CD4-positive, alpha-beta T cell treated with Interleukin-17A for 1 hour (primary cell): ENCODE results near the gene KLHL28.
"Not testable (repeated sequence)": the region's sequence is repeated elsewhere in the genome, so short reads cannot be mapped to it uniquely, and the experiment has no call there.

Experiments
- DNase-seq: peaks from one replicate; pipeline ENCODE4 v3.0.0-alpha.2; 2020

KLHL28 gene

DNA sequence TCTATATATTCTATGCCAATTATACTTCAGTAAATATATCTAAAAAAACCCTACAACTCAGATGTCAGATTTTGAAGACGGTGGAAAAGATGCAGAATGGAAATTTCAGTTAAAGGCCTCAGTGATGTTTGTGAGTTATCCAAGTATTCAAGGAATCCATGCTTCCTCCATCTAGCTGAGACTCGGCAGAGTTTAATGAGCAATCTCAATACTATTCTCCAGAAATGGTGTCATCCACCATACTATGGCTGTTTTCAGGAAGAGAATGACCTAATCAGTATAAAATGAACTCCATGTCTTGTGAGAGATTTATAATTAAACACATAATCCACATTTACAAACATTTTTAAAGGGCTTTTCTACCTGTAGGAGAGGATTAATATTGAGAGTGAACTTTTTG lies 66.0 kb downstream of the KLHL28 start:
- no peak for DNase-seq

DNA sequence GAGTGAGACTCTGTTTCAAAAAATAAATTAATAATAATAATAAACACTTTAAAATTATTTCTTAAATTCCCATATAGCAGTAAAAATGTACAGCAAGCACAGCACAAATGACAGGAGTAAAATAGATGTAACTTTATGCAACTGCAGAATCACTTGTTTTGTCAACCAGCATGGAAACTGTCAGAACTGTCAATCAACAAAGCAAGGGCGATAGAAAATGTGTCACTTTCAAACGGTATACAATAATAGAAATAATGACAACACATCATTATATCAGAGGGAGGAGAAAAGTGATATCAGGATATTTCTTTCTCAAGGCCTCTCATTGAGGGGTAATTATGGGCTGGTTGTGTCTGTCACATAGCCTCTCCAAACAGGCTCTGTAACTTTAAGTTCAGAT lies 68.2 kb downstream of the KLHL28 start:
- no peak for DNase-seq

DNA sequence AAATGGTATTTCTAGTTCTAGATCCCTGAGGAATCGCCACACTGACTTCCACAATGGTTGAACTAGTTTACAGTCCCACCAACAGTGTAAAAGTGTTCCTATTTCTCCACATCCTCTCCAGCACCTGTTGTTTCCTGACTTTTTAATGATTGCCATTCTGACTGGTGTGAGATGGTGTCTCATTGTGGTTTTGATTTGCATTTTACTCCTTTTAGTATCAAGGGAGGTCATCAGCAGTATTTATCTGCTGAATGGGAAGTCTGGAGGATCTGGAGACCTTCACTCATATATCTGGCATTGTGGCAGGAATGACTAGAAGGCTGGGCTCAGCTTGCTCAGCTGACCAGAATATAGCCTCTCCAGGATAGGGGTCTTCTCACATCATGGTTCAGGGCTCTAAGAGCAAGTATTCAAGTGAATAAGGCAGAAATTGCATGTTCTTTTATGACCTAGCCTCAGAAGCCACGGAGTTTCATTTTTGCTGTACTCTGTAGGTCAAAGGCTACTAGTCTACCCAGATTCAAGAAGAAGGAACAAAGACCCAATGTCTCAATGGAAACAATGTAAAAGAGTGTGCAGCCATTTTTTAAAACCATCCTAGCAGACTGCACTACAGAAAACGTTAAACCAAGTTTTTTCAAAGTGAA lies 69.9 kb downstream of the KLHL28 start:
- not testable (repeated sequence) for DNase-seq

GRCh38 chr14:44889595-44890471 lies 71.9 kb downstream of the KLHL28 start:
- no peak for DNase-seq

GRCh38 chr14:44887596-44887955 lies 74.2 kb downstream of the KLHL28 start:
- no peak for DNase-seq

DNA sequence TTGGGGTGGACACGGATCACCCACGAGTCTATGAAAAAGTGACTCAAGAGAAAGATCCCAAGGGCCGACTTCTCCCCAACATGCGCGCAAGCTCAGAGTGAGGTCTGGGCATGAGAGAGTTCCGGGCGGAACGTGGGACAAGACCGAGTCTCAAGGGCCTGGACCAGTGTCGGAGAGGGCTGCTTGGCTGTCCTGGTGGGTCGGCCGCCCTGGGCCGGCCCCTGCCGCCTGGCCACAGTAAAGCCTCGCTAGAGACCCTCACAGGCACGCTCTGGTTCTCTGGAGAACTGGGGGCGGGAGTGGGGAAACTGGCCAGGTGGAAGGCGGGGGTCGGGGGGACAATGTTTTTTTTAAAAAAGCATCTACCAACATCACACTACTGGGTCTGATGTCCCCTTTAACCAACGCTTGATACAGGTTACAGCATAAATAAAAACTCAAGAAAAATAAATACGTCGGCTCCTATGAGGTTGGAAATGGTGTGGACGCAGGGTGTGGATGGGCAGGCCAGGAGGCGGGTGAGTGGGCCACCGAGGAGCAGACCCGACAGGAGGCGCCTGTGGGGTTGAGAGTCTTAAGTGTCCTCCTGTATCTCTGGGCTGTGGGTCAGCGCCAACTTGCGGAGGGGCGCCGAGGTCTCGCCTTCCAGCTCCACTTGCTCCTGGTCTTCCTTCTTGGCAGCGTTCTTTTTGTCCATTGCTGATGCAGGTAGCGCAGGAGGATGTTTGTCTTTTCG lies 74.7 kb downstream of the KLHL28 start:
- no peak for DNase-seq

DNA sequence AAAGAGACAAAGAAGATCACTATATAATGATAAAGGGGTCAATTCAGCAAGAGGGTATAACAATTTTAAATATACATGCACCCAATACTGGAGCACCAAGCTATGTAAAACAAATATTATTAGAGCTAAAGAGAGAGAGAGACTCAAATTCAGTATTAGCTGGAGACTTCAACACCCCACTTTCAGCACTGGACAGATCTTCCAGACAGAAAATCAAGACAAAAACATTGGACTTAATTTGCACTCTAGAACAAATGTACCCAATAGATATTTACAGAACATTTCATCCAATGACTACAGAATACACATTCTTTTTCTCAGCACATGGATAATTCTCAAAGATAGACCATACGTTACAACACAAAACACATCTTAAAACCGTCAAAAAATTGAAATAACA lies 81.0 kb downstream of the KLHL28 start:
- DNase-seq, result no peak
